Activated CD4-positive, alpha-beta T cell treated with anti-CD3 and anti-CD28 coated beads for 36 hours (primary cell): ENCODE data around the gene NOS2. TPM values are rescaled to one million over a fixed set of nuclear protein-coding genes. Genes with fewer than 3 reads are reported as not detected.
"Not testable (repeated sequence)": the region's sequence is repeated elsewhere in the genome, so short reads cannot be mapped to it uniquely, and the experiment has no call there.

ENCODE experiments used
- ATAC-seq: fragments of 200-7000 bp; cut with Tn5 transposase; one replicate; pipeline ENCODE4 v1.10.0; 2021; ENCODE audit warnings: mild to moderate bottlenecking, moderate library complexity
- CTCF ChIA-PET: fragments of 350-600 bp; sonication (Branson Sonifier 250); formaldehyde crosslinking; loops from one replicate; lab custom pipeline; 2021; ENCODE audit warnings: antibody characterized with exemption; lab: Charles Lee
- POLR2A ChIA-PET: fragments of 350-600 bp; sonication (Branson Sonifier 250); formaldehyde crosslinking; loops from one replicate; lab custom pipeline; 2021; ENCODE audit warnings: antibody characterized with exemption, inconsistent platforms; lab: Charles Lee
- DNase-seq: peaks from one replicate; pipeline ENCODE4 v3.0.0-alpha.2; 2020
- H3K27ac Mint-ChIP-seq: one replicate; pipeline ENCODE4 v1.8.0; 2021; ENCODE audit warnings: mixed read lengths
- H3K27me3 Mint-ChIP-seq: one replicate; pipeline ENCODE4 v1.8.0; 2021; ENCODE audit warnings: mixed read lengths
- H3K36me3 Mint-ChIP-seq: one replicate; pipeline ENCODE4 v1.8.0; 2021; ENCODE audit warnings: low read depth, mixed read lengths
- H3K4me1 Mint-ChIP-seq: one replicate; pipeline ENCODE4 v1.8.0; 2021; ENCODE audit warnings: mixed read lengths
- H3K4me3 Mint-ChIP-seq: one replicate; pipeline ENCODE4 v1.8.0; 2021; ENCODE audit warnings: mild to moderate bottlenecking, moderate library complexity, mixed read lengths
- H3K9me3 Mint-ChIP-seq: one replicate; pipeline ENCODE4 v1.8.0; 2021; ENCODE audit warnings: low read depth, mixed read lengths
- intact Hi-C, 2 experiments: fragments of 100-400 bp; cut with DNase I in 1 of 2; cut with micrococcal nuclease in 1 of 2; formaldehyde crosslinking; loops; one replicate each; pipeline versions ENCODE4 v1.14.2 to v1.15.1; 2022 to 2024; cut with DNase I, micrococcal nuclease
- total RNA-seq, 2 experiments: library from RNA; stranded (reverse); gene quantifications; one replicate each; pipeline ENCODE4 v1.2.3, GENCODE V29; 2021

Gene NOS2
- total RNA-seq = under 1 TPM; 0.07 to 0.09 TPM

- CTCF ChIA-PET = interaction anchor here (0.9 to 2.7 kb wide), 7 partner anchors 41 to 93 kb away, joined by 3 to 16 read pairs (median 6); no protein-coding TSS in a partner anchor
- peaks cover 12% of the 10 kb centered on the region for H3K27me3 Mint-ChIP-seq
- no peaks in the 10 kb centered on the region for H3K36me3 Mint-ChIP-seq
- DNase-seq (no peak), ATAC-seq (no peak)
- peaks cover 3% of the 10 kb centered on the region for H3K4me1 Mint-ChIP-seq
- no peaks in the 10 kb centered on the region for H3K9me3 Mint-ChIP-seq
- intact Hi-C loops = no loop called here
- no peak within 1 kb of the TSS for H3K4me3 Mint-ChIP-seq
- POLR2A ChIA-PET = no interaction called here
- H3K27ac Mint-ChIP-seq = no peak within 1 kb of the TSS
Measured at GRCh38 chr17:27800522-27800921, at the start of gene NOS2. NOS2 (minus strand) TSS chr17:27800529; CDS start chr17:27798809, 1,720 bp downstream.

GRCh38 chr17:27849474-27850185, 49.3 kb upstream of the NOS2 start:
- no peak for DNase-seq
- no peak for ATAC-seq
- no peaks in the 10 kb centered on the region for H3K9me3 Mint-ChIP-seq
- POLR2A ChIA-PET = no interaction called here
- no peaks in the 10 kb centered on the region for H3K36me3 Mint-ChIP-seq
- no peaks in the 10 kb centered on the region for H3K27me3 Mint-ChIP-seq
- no peak overlapping the region for H3K27ac Mint-ChIP-seq
- H3K4me1 Mint-ChIP-seq = peaks cover 16% of the 10 kb centered on the region
- H3K4me3 Mint-ChIP-seq = no peak overlapping the region
- CTCF ChIA-PET = interaction anchor here (1.0 to 2.4 kb wide), 2 partner anchors 31 to 44 kb away, joined by 3 to 6 read pairs; no protein-coding TSS in a partner anchor
- intact Hi-C loops = no loop called here

- H3K36me3 Mint-ChIP-seq = no peaks in the 10 kb centered on the region
- ATAC-seq (no peak), DNase-seq (no peak)
- intact Hi-C loops = no loop called here
- H3K27ac Mint-ChIP-seq = no peak overlapping the region
- no peaks in the 10 kb centered on the region for H3K27me3 Mint-ChIP-seq
- ChIA-PET CTCF (interaction anchor here (0.6 to 2.4 kb wide), 3 partner anchors 9 to 440 kb away, joined by 3 to 6 read pairs (median 3); no protein-coding TSS in a partner anchor), POLR2A (no interaction called here)
- H3K4me1 Mint-ChIP-seq = peaks cover 16% of the 10 kb centered on the region
- H3K9me3 Mint-ChIP-seq = no peaks in the 10 kb centered on the region
- no peak overlapping the region for H3K4me3 Mint-ChIP-seq
Measured at GRCh38 chr17:27848931-27849330, 48.6 kb upstream of the NOS2 start.

- ATAC-seq, H3K9me3 Mint-ChIP-seq, DNase-seq, H3K36me3 Mint-ChIP-seq, H3K27me3 Mint-ChIP-seq, POLR2A ChIA-PET: not testable (repeated sequence)
- intact Hi-C loops = loop anchor here in 1 of 2 experiments (2.0 kb wide), 1 partner anchor 38 kb away; no protein-coding TSS in a partner anchor
- CTCF ChIA-PET = interaction anchor here (0.9 to 2.7 kb wide), 6 partner anchors 9 to 570 kb away, joined by 3 to 11 read pairs (median 8); no protein-coding TSS in a partner anchor
- Mint-ChIP-seq H3K4me1 (peaks cover 16% of the 10 kb centered on the region), H3K4me3 (peak overlapping the region; percentile 30), H3K27ac (peak overlapping the region; percentile 84)
Measured at GRCh38 chr17:27846808-27847307, 46.5 kb upstream of the NOS2 start.

- Mint-ChIP-seq H3K27me3 (no peaks in the 10 kb centered on the region), H3K4me3 (peak overlapping the region; percentile 30), H3K9me3 (no peaks in the 10 kb centered on the region), H3K27ac (peak overlapping the region; percentile 84), H3K4me1 (peaks cover 16% of the 10 kb centered on the region), H3K36me3 (no peaks in the 10 kb centered on the region)
- CTCF ChIA-PET = interaction anchor here (0.6 to 2.7 kb wide), 6 partner anchors 9 to 45 kb away, joined by 3 to 11 read pairs (median 8); no protein-coding TSS in a partner anchor
- POLR2A ChIA-PET = no interaction called here
- DNase-seq (peak; percentile 38), ATAC-seq (peak; percentile 57)
- intact Hi-C loops = loop anchor here in 1 of 2 experiments (2.0 kb wide), 1 partner anchor 37 kb away; no protein-coding TSS in a partner anchor
Measured at GRCh38 chr17:27846042-27846655, 45.8 kb upstream of the NOS2 start.

GRCh38 chr17:27845264-27846041, 45.1 kb upstream of the NOS2 start:
- peak overlapping the region; percentile 2 for H3K27ac Mint-ChIP-seq
- H3K4me1 Mint-ChIP-seq = peaks cover 16% of the 10 kb centered on the region
- no peak for ATAC-seq
- no peaks in the 10 kb centered on the region for H3K27me3 Mint-ChIP-seq
- H3K4me3 Mint-ChIP-seq = no peak overlapping the region
- CTCF ChIA-PET = interaction anchor here (0.6 to 2.7 kb wide), 7 partner anchors 10 to 44 kb away, joined by 3 to 11 read pairs (median 6); no protein-coding TSS in a partner anchor
- no peaks in the 10 kb centered on the region for H3K9me3 Mint-ChIP-seq
- intact Hi-C loops = loop anchor here in 1 of 2 experiments (2.0 kb wide), 1 partner anchor 37 kb away; no protein-coding TSS in a partner anchor
- DNase-seq = no peak
- no peaks in the 10 kb centered on the region for H3K36me3 Mint-ChIP-seq
- POLR2A ChIA-PET = no interaction called here

GRCh38 chr17:27840688-27841087, 40.4 kb upstream of the NOS2 start:
- peaks cover 2% of the 10 kb centered on the region for H3K4me1 Mint-ChIP-seq
- no peaks in the 10 kb centered on the region for H3K36me3 Mint-ChIP-seq
- no peak overlapping the region for H3K27ac Mint-ChIP-seq
- no peaks in the 10 kb centered on the region for H3K27me3 Mint-ChIP-seq
- DNase-seq = no peak
- ChIA-PET POLR2A (no interaction called here), CTCF (no interaction called here)
- no peak overlapping the region for H3K4me3 Mint-ChIP-seq
- no peak for ATAC-seq
- intact Hi-C loops = no loop called here
- no peaks in the 10 kb centered on the region for H3K9me3 Mint-ChIP-seq

GRCh38 chr17:27840406-27840678, 40.0 kb upstream of the NOS2 start:
- H3K36me3 Mint-ChIP-seq, H3K27ac Mint-ChIP-seq, H3K4me3 Mint-ChIP-seq, intact Hi-C loops, DNase-seq, CTCF ChIA-PET, H3K9me3 Mint-ChIP-seq, POLR2A ChIA-PET, H3K27me3 Mint-ChIP-seq, H3K4me1 Mint-ChIP-seq: not testable (repeated sequence)
- ATAC-seq = peak; percentile 92

- CTCF ChIA-PET, DNase-seq, H3K27me3 Mint-ChIP-seq, H3K4me3 Mint-ChIP-seq, H3K36me3 Mint-ChIP-seq, intact Hi-C loops, POLR2A ChIA-PET, H3K9me3 Mint-ChIP-seq, H3K4me1 Mint-ChIP-seq, H3K27ac Mint-ChIP-seq: not testable (repeated sequence)
- peak; percentile 70 for ATAC-seq
Measured at GRCh38 chr17:27839571-27840405, 39.5 kb upstream of the NOS2 start.

- H3K27me3 Mint-ChIP-seq, H3K36me3 Mint-ChIP-seq, intact Hi-C loops, DNase-seq, H3K9me3 Mint-ChIP-seq, CTCF ChIA-PET, ATAC-seq, H3K4me1 Mint-ChIP-seq, H3K4me3 Mint-ChIP-seq, POLR2A ChIA-PET, H3K27ac Mint-ChIP-seq: not testable (repeated sequence)
Measured at GRCh38 chr17:27838607-27839006, 38.3 kb upstream of the NOS2 start.
